Smooth muscle cell (in vitro differentiated cells): ENCODE measurements around the gene SCD5. TPM values are rescaled to one million over a fixed set of nuclear protein-coding genes. Genes with fewer than 3 reads are reported as not detected.

Experiments
- DNase-seq: peaks from one replicate; lab custom pipeline; 2025; ENCODE audit not compliant: unreplicated experiment; lab: John Stamatoyannopoulos, UW
- H2AFZ ChIP-seq: fragments of 200-600 bp; sonication (generic); 2 replicates; pipeline ENCODE4 v1.6.0; 2016; ENCODE audit warnings: antibody characterized with exemption, low read depth, mild to moderate bottlenecking
- H3F3A ChIP-seq: fragments of 200-600 bp; sonication (generic); 2 replicates; pipeline ENCODE4 v1.6.0; 2017; ENCODE audit warnings: antibody characterized with exemption, low read depth
- H3K27ac ChIP-seq: fragments of 200-600 bp; sonication (generic); 2 replicates; pipeline ENCODE4 v1.5.1; 2016; ENCODE audit warnings: low read depth, mild to moderate bottlenecking
- H3K27me3 ChIP-seq: fragments of 200-600 bp; sonication (generic); 2 replicates; pipeline ENCODE4 v1.6.1; 2016; ENCODE audit warnings: low read depth, mild to moderate bottlenecking
- H3K36me3 ChIP-seq: fragments of 200-600 bp; sonication (generic); 2 replicates; pipeline ENCODE4 v1.5.1; 2016; ENCODE audit warnings: low read depth
- H3K4me1 ChIP-seq: fragments of 200-600 bp; sonication (generic); 2 replicates; pipeline ENCODE4 v1.5.1; 2016; ENCODE audit warnings: low read depth
- H3K4me2 ChIP-seq: fragments of 200-600 bp; sonication (generic); 2 replicates; pipeline ENCODE4 v1.6.0; 2016; ENCODE audit warnings: mild to moderate bottlenecking
- H3K4me3 ChIP-seq: fragments of 200-600 bp; sonication (generic); 2 replicates; pipeline ENCODE4 v1.5.1; 2016; ENCODE audit warnings: mild to moderate bottlenecking
- H3K79me2 ChIP-seq: fragments of 200-600 bp; sonication (generic); 2 replicates; pipeline ENCODE4 v1.6.0; 2016; ENCODE audit warnings: low read depth, mild to moderate bottlenecking
- H3K9ac ChIP-seq: fragments of 200-600 bp; sonication (generic); 2 replicates; pipeline ENCODE4 v1.6.0; 2016; ENCODE audit warnings: low read depth
- H3K9me3 ChIP-seq: fragments of 200-600 bp; sonication (generic); replicated peaks from 2 replicates; pipeline ENCODE4 v1.5.1; 2016; ENCODE audit warnings: low read depth
- H4K20me1 ChIP-seq: fragments of 200-600 bp; sonication (generic); 2 replicates; pipeline ENCODE4 v1.6.0; 2016; ENCODE audit warnings: low read depth
- CTCF ChIP-seq: fragments of 200-600 bp; sonication (generic); IDR thresholded peaks from 2 replicates; pipeline ENCODE4 v1.5.1; 2017; ENCODE audit warnings: borderline replicate concordance, mild to moderate bottlenecking, antibody characterized with exemption; ENCODE audit not compliant: insufficient read depth, poor library complexity, severe bottlenecking
- WGBS: methylation state at CpG from one replicate; pipeline ENCODE4 v1.1.7; 2016; ENCODE audit warnings: low lambda C conversion rate; 5-methylcytosine and 5-hydroxymethylcytosine counted together
- polyA plus RNA-seq: library from polyadenylated mRNA; unstranded; fragments of >200 nt; fragmentation: Nextera tagmentation; extraction: Ambion mirVana; gene quantifications from 2 replicates; pipeline ENCODE4 v1.2.1, GENCODE V29; 2016
- total RNA-seq: library from RNA; depleted of rRNA; stranded (reverse); fragments of >200 nt; gene quantifications from 2 replicates; pipeline ENCODE4 v1.2.3, GENCODE V29; 2014

The SCD5 gene
- total and polyA plus RNA-seq, 2 experiments from 2014 or later, result 9.2 to 24.3 TPM

- DNase-seq, result no peak
- H3K4me1 ChIP-seq, result peaks cover 25% of the 10 kb centered on the region
- no peak overlapping the region for H3K27ac ChIP-seq
- no peaks in the 10 kb centered on the region for H3K9me3 ChIP-seq
- H3K4me3 ChIP-seq, result no peak overlapping the region
- H3K27me3 ChIP-seq, result no peaks in the 10 kb centered on the region
- 47% methylated on average over 10 of the region's 10 CpGs for WGBS
- H3K9ac ChIP-seq, result no peak overlapping the region
- H3K36me3 ChIP-seq, result no peaks in the 10 kb centered on the region
- no peak for TF ChIP-seq CTCF
- no peak overlapping the region for H2AFZ ChIP-seq
- no peaks in the 10 kb centered on the region for H4K20me1 ChIP-seq
- peaks cover 4% of the 10 kb centered on the region for H3K79me2 ChIP-seq
- H3F3A ChIP-seq, result no peaks in the 10 kb centered on the region
- H3K4me2 ChIP-seq, result no peak overlapping the region
Observed at GRCh38 chr4:82780752-82781231, 17.8 kb downstream of the SCD5 start.

GRCh38 chr4:82780170-82780751 lies 18.3 kb downstream of the SCD5 start:
- Histone ChIP-seq H3K27ac (no peak overlapping the region), H3K79me2 (peaks cover 4% of the 10 kb centered on the region), H3K4me1 (peaks cover 20% of the 10 kb centered on the region), H3F3A (no peaks in the 10 kb centered on the region), H3K9me3 (no peaks in the 10 kb centered on the region), H3K4me2 (no peak overlapping the region), H2AFZ (no peak overlapping the region), H3K4me3 (no peak overlapping the region), H3K27me3 (no peaks in the 10 kb centered on the region), H4K20me1 (no peaks in the 10 kb centered on the region), H3K9ac (no peak overlapping the region), H3K36me3 (no peaks in the 10 kb centered on the region)
- WGBS, result 100% methylated on average over 1 of the region's 1 CpG
- no peak for TF ChIP-seq CTCF
- DNase-seq, result no peak

- Histone ChIP-seq H3F3A (no peaks in the 10 kb centered on the region), H3K9ac (no peak overlapping the region), H4K20me1 (no peaks in the 10 kb centered on the region), H3K4me3 (no peak overlapping the region), H3K4me2 (no peak overlapping the region), H3K9me3 (no peaks in the 10 kb centered on the region), H3K79me2 (peaks cover 4% of the 10 kb centered on the region), H3K27ac (no peak overlapping the region), H3K4me1 (peaks cover 20% of the 10 kb centered on the region), H3K36me3 (no peaks in the 10 kb centered on the region), H3K27me3 (no peaks in the 10 kb centered on the region), H2AFZ (no peak overlapping the region)
- 84% methylated on average over 11 of the region's 11 CpGs for WGBS
- no peak for TF ChIP-seq CTCF
- DNase-seq, result no peak
Observed at GRCh38 chr4:82779032-82779431, 19.6 kb downstream of the SCD5 start.
